HEK293 (cell line): Measurements from ENCODE around the gene PPP1R1A.

ENCODE experiments used
- CTCF ChIA-PET: fragments of 350-600 bp; formaldehyde crosslinking; extraction: SDS; loops from one replicate; lab custom pipeline; 2021; ENCODE audit warnings: antibody characterized with exemption; lab: Yijun Ruan, JAX
- POLR2A ChIA-PET: fragments of 300-600 bp; formaldehyde crosslinking; extraction: SDS; loops from one replicate; lab custom pipeline; 2020; ENCODE audit warnings: antibody characterized with exemption, inconsistent platforms; lab: Yijun Ruan, JAX
- H3K27ac ChIP-seq: fragments of 200-500 bp; sonication (Bioruptor generic); 2 replicates; pipeline ENCODE4 v1.5.1; 2014; ENCODE audit warnings: low read depth, low read length, control low read depth, inconsistent platforms; ENCODE audit errors: extremely low read depth
- H3K36me3 ChIP-seq, 2 experiments: fragments of 200-500 bp in 1 of 2; sonication (Bioruptor generic) in 1 of 2; 1 replicate in 1 of 2; 2 replicates in 1 of 2; pipeline ENCODE4 v1.5.1; 2014 to 2017; ENCODE audit warnings: inconsistent platforms in 2 of 2, low read length in 2 of 2; ENCODE audit not compliant: control insufficient read depth in 2 of 2, insufficient read depth in 1 of 2
- H3K4me1 ChIP-seq: fragments of 200-500 bp; sonication (Bioruptor generic); 2 replicates; pipeline ENCODE4 v1.5.1; 2014; ENCODE audit warnings: mild to moderate bottlenecking, low read length, inconsistent platforms; ENCODE audit not compliant: control insufficient read depth, insufficient read depth
- H3K4me3 ChIP-seq: 2 replicates; pipeline ENCODE4 v1.5.1; 2011; ENCODE audit warnings: low read depth, mild to moderate bottlenecking, control low read depth, low read length, moderate library complexity
- H3K9me3 ChIP-seq: fragments of 200-500 bp; sonication (Bioruptor generic); 2 replicates; pipeline ENCODE4 v1.5.1; 2014; ENCODE audit warnings: low read depth, low read length, inconsistent platforms; ENCODE audit not compliant: control insufficient read depth, insufficient read depth
- REPIN1 ChIP-seq: fragments of 450-650 bp; formaldehyde crosslinking; IDR thresholded peaks from 2 replicates; pipeline ENCODE4 v1.5.1; 2017; ENCODE audit warnings: missing biosample characterization, missing genetic modification characterization, low read depth
- ZNF266 ChIP-seq: fragments of 450-650 bp; formaldehyde crosslinking; IDR thresholded peaks from 2 replicates; pipeline ENCODE4 v1.5.1; 2016; ENCODE audit warnings: missing biosample characterization, missing genetic modification characterization, low read depth
- ZNF341 ChIP-seq: fragments of 450-650 bp; formaldehyde crosslinking; IDR thresholded peaks from 2 replicates; pipeline ENCODE4; 2016; ENCODE audit warnings: low read depth, missing biosample characterization, missing genetic modification characterization
- ZNF394 ChIP-seq: fragments of 450-650 bp; formaldehyde crosslinking; IDR thresholded peaks from 2 replicates; pipeline ENCODE4 v1.5.1; 2016; ENCODE audit warnings: missing biosample characterization, missing genetic modification characterization, mild to moderate bottlenecking, moderate library complexity, borderline replicate concordance
- ZNF664 ChIP-seq: fragments of 450-650 bp; formaldehyde crosslinking; IDR thresholded peaks from 2 replicates; pipeline ENCODE4 v1.5.1; 2016; ENCODE audit warnings: missing biosample characterization, missing genetic modification characterization
- ZNF747 ChIP-seq: fragments of 450-650 bp; formaldehyde crosslinking; IDR thresholded peaks from 2 replicates; pipeline ENCODE4 v1.5.1; 2016; ENCODE audit warnings: missing biosample characterization, missing genetic modification characterization
- ZSCAN16 ChIP-seq: fragments of 450-650 bp; formaldehyde crosslinking; IDR thresholded peaks from 2 replicates; pipeline ENCODE4 v1.5.1; 2016; ENCODE audit warnings: missing biosample characterization, missing genetic modification characterization
- TF ChIP-seq, protein P1 (sequence below): fragments of 450-650 bp; formaldehyde crosslinking; IDR thresholded peaks from 2 replicates; pipeline ENCODE4 v1.5.1; 2016; ENCODE audit warnings: missing biosample characterization, missing genetic modification characterization
- TF ChIP-seq, protein P2 (sequence below): fragments of 450-650 bp; formaldehyde crosslinking; IDR thresholded peaks from 2 replicates; pipeline ENCODE4 v1.5.1; 2016; ENCODE audit warnings: missing biosample characterization, missing genetic modification characterization
- TF ChIP-seq, protein P3 (sequence below): fragments of 450-650 bp; formaldehyde crosslinking; IDR thresholded peaks from 2 replicates; pipeline ENCODE4 v1.5.1; 2016; ENCODE audit warnings: missing biosample characterization, missing genetic modification characterization
- TF ChIP-seq, protein P4 (sequence below): fragments of 450-650 bp; formaldehyde crosslinking; IDR thresholded peaks from 2 replicates; pipeline ENCODE4 v1.5.1; 2016; ENCODE audit warnings: missing biosample characterization, missing genetic modification characterization
- TF ChIP-seq, protein P5 (sequence below): fragments of 450-650 bp; formaldehyde crosslinking; IDR thresholded peaks from 2 replicates; pipeline ENCODE4 v1.5.1; 2016; ENCODE audit warnings: missing biosample characterization, missing genetic modification characterization

The PPP1R1A gene

DNA sequence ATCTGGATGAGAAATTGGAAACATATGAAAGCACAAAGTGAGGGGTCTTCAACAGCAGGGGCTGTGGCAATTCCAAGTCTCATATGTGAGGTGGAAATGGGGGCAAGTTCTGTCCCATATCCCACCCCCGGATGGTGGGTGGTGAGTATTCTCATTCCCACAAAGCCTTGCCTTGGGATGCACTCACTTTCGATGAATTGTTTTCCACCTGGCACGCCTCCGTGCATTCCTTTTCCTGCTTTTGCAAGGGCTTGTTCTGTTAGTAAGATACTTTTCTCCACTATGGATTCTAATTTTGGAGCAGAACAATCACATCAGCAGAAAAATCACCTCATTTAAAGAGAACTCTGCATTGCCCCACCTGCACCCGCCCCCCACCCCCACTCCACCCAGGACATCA, 43.1 kb upstream of the PPP1R1A start:
- POLR2A ChIA-PET = no interaction called here
- no peak overlapping the region for H3K27ac ChIP-seq
- H3K4me1 ChIP-seq = no peaks in the 10 kb centered on the region
- CTCF ChIA-PET = interaction anchor here (0.7 to 3.1 kb wide), 9 partner anchors 12 to 75 kb away, joined by 3 to 19 read pairs (median 4); no protein-coding TSS in a partner anchor
- no peak overlapping the region for H3K4me3 ChIP-seq
- no peaks in the 10 kb centered on the region for H3K36me3 ChIP-seq
- no peaks in the 10 kb centered on the region; the same call in 1 of the 2 replicates for H3K9me3 ChIP-seq
- TF ChIP-seq REPIN1 (no peak), ZSCAN16 (no peak)
- TF ChIP-seq, protein P1, sequence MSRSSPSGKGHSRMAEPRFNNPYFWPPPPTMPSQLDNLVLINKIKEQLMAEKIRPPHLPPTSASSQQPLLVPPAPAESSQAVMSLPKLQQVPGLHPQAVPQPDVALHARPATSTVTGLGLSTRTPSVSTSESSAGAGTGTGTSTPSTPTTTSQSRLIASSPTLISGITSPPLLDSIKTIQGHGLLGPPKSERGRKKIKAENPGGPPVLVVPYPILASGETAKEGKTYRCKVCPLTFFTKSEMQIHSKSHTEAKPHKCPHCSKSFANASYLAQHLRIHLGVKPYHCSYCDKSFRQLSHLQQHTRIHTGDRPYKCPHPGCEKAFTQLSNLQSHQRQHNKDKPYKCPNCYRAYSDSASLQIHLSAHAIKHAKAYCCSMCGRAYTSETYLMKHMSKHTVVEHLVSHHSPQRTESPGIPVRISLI = no peak
- TF ChIP-seq, protein P2, sequence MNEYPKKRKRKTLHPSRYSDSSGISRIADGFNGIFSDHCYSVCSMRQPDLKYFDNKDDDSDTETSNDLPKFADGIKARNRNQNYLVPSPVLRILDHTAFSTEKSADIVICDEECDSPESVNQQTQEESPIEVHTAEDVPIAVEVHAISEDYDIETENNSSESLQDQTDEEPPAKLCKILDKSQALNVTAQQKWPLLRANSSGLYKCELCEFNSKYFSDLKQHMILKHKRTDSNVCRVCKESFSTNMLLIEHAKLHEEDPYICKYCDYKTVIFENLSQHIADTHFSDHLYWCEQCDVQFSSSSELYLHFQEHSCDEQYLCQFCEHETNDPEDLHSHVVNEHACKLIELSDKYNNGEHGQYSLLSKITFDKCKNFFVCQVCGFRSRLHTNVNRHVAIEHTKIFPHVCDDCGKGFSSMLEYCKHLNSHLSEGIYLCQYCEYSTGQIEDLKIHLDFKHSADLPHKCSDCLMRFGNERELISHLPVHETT (tag by site-specific recombination) = no peak

DNA sequence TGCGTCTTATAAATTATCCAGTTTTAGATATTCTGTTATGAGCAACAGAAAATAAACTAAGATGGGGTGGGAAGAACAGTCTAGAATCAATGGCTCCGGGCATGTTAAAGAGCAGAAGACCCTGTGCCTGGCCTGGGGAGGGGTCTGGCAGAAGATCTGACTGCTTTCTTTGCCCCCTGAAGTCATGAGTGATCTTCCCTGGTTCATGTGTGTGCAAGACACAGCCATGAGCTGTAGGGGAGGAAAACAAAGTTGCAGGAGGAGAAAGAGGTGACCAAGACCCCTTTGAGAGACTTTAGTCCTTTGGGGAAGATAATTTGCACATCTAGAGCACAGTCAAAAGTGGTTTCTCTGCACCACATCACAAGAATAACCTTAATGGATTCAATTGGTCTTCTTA, 41.5 kb upstream of the PPP1R1A start:
- ChIA-PET CTCF (interaction anchor here (1.0 to 1.9 kb wide), 2 partner anchors 29 to 34 kb away, joined by 3 to 6 read pairs; no protein-coding TSS in a partner anchor), POLR2A (no interaction called here)
- H3K9me3 ChIP-seq = no peaks in the 10 kb centered on the region; the same call in 1 of the 2 replicates

More for the DNA sequence above, 41.5 kb upstream of the PPP1R1A start:
- H3K27ac ChIP-seq = no peak overlapping the region
- no peak overlapping the region for H3K4me3 ChIP-seq
- H3K4me1 ChIP-seq = no peaks in the 10 kb centered on the region
- no peaks in the 10 kb centered on the region for H3K36me3 ChIP-seq
- TF ChIP-seq ZNF341 (no peak), ZNF394 (tag by site-specific recombination) (no peak), ZNF664 (tag by site-specific recombination) (no peak), ZNF266 (tag by site-specific recombination) (no peak), ZNF747 (tag by site-specific recombination) (no peak)
- TF ChIP-seq, protein P3, sequence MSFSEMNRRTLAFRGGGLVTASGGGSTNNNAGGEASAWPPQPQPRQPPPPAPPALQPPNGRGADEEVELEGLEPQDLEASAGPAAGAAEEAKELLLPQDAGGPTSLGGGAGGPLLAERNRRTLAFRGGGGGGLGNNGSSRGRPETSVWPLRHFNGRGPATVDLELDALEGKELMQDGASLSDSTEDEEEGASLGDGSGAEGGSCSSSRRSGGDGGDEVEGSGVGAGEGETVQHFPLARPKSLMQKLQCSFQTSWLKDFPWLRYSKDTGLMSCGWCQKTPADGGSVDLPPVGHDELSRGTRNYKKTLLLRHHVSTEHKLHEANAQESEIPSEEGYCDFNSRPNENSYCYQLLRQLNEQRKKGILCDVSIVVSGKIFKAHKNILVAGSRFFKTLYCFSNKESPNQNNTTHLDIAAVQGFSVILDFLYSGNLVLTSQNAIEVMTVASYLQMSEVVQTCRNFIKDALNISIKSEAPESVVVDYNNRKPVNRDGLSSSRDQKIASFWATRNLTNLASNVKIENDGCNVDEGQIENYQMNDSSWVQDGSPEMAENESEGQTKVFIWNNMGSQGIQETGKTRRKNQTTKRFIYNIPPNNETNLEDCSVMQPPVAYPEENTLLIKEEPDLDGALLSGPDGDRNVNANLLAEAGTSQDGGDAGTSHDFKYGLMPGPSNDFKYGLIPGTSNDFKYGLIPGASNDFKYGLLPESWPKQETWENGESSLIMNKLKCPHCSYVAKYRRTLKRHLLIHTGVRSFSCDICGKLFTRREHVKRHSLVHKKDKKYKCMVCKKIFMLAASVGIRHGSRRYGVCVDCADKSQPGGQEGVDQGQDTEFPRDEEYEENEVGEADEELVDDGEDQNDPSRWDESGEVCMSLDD (tag by site-specific recombination) = no peak
- TF ChIP-seq, protein P4, sequence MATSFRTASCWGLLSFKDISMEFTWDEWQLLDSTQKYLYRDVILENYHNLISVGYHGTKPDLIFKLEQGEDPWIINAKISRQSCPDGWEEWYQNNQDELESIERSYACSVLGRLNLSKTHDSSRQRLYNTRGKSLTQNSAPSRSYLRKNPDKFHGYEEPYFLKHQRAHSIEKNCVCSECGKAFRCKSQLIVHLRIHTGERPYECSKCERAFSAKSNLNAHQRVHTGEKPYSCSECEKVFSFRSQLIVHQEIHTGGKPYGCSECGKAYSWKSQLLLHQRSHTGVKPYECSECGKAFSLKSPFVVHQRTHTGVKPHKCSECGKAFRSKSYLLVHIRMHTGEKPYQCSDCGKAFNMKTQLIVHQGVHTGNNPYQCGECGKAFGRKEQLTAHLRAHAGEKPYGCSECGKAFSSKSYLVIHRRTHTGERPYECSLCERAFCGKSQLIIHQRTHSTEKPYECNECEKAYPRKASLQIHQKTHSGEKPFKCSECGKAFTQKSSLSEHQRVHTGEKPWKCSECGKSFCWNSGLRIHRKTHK = no peak
- TF ChIP-seq, protein P5, sequence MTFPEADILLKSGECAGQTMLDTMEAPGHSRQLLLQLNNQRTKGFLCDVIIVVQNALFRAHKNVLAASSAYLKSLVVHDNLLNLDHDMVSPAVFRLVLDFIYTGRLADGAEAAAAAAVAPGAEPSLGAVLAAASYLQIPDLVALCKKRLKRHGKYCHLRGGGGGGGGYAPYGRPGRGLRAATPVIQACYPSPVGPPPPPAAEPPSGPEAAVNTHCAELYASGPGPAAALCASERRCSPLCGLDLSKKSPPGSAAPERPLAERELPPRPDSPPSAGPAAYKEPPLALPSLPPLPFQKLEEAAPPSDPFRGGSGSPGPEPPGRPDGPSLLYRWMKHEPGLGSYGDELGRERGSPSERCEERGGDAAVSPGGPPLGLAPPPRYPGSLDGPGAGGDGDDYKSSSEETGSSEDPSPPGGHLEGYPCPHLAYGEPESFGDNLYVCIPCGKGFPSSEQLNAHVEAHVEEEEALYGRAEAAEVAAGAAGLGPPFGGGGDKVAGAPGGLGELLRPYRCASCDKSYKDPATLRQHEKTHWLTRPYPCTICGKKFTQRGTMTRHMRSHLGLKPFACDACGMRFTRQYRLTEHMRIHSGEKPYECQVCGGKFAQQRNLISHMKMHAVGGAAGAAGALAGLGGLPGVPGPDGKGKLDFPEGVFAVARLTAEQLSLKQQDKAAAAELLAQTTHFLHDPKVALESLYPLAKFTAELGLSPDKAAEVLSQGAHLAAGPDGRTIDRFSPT (tag by site-specific recombination) = no peak
